CD4-positive, alpha-beta T cell treated with Interleukin-2 at 100 ng/mL for 4 hours (primary cell): ENCODE data around the gene ZSCAN9.
A peak's percentile ranks its signal among the peaks of the same experiment; 100 is the strongest.

ENCODE experiments used
- DNase-seq: peaks from one replicate; pipeline ENCODE4 v3.0.0-alpha.2; 2020; ENCODE audit warnings: low spot score

ZSCAN9 gene

GRCh38 chr6:28220257-28221133 lies 4.6 kb upstream of the ZSCAN9 start:
- no peak for DNase-seq

GRCh38 chr6:28224131-28225055 lies 682 bp upstream of the ZSCAN9 start:
- no peak for DNase-seq

- no peak for DNase-seq
These were observed 1.4 kb downstream of the ZSCAN9 start for GRCh38 chr6:28226460-28226859.

GRCh38 chr6:28232785-28233184 lies 7.7 kb downstream of the ZSCAN9 start:
- DNase-seq, result no peak

- no peak for DNase-seq
These were observed 10.9 kb downstream of the ZSCAN9 start for GRCh38 chr6:28235912-28236452.

GRCh38 chr6:28239636-28240035 lies 14.6 kb downstream of the ZSCAN9 start:
- no peak for DNase-seq

GRCh38 chr6:28240471-28240870 lies 15.4 kb downstream of the ZSCAN9 start:
- no peak for DNase-seq

- DNase-seq, result no peak
These were observed 18.9 kb downstream of the ZSCAN9 start for GRCh38 chr6:28243946-28244345.

- DNase-seq, result no peak
These were observed 20.3 kb downstream of the ZSCAN9 start for GRCh38 chr6:28245206-28245941.

GRCh38 chr6:28248916-28249315 lies 23.8 kb downstream of the ZSCAN9 start:
- DNase-seq, result no peak

- DNase-seq, result no peak
These were observed 25.7 kb downstream of the ZSCAN9 start for GRCh38 chr6:28250747-28251146.

- DNase-seq, result peak; percentile 25
These were observed 26.6 kb downstream of the ZSCAN9 start for GRCh38 chr6:28251661-28252008.

GRCh38 chr6:28252009-28252975 lies 27.2 kb downstream of the ZSCAN9 start, which contains the start of gene ZKSCAN4:
ZKSCAN4 (minus strand) TSS chr6:28252269; CDS start chr6:28251980, 289 bp downstream.
- DNase-seq, result peak; percentile 92

- DNase-seq, result no peak
These were observed 29.0 kb downstream of the ZSCAN9 start for GRCh38 chr6:28254121-28254519.

GRCh38 chr6:28257042-28257441 lies 32.0 kb downstream of the ZSCAN9 start:
- DNase-seq, result no peak

- DNase-seq, result peak; percentile 39
These were observed 34.1 kb downstream of the ZSCAN9 start, which contains the start of gene NKAPL for GRCh38 chr6:28258877-28259777. NKAPL (plus strand) TSS chr6:28259297; CDS start chr6:28259372, 75 bp downstream.

- DNase-seq, result no peak
These were observed 38.8 kb downstream of the ZSCAN9 start for GRCh38 chr6:28263922-28264321.

GRCh38 chr6:28264834-28265401 lies 39.8 kb downstream of the ZSCAN9 start:
- DNase-seq, result no peak

- DNase-seq, result no peak
These were observed 41.5 kb downstream of the ZSCAN9 start for GRCh38 chr6:28266563-28266961.
